HepG2 (cell line): ENCODE measurements around the gene GATM. TPM values are rescaled to one million over a fixed set of nuclear protein-coding genes. Genes with fewer than 3 reads are reported as not detected.

Experiments used
- ATAC-seq: fragments of 200-7000 bp; cut with Tn5 transposase; 3 replicates; pipeline ENCODE4 v1.9.1; 2020; ENCODE audit warnings: mild to moderate bottlenecking, moderate library complexity
- BruUV-seq: library from RNA; stranded (reverse); fragments of 400-500 nt; replicated peaks from 2 replicates; lab custom pipeline; 2021; lab: Mats Ljungman, UMichigan
- CTCF ChIA-PET: fragments of 300-600 bp; formaldehyde crosslinking; extraction: SDS; loops from one replicate; lab custom pipeline; 2021; ENCODE audit warnings: low total read pairs, inconsistent platforms, low intra/inter-chr PET ratio; lab: Yijun Ruan, JAX
- POLR2A ChIA-PET: fragments of 350-600 bp; sonication (Branson Sonifier 250); formaldehyde crosslinking; loops from one replicate; lab custom pipeline; 2020; ENCODE audit warnings: antibody characterized with exemption, inconsistent platforms; lab: Yijun Ruan, JAX
- DNase-seq: peaks from one replicate; pipeline ENCODE4 v3.0.0-alpha.2; 2015; ENCODE audit warnings: low spot score
- FAIRE-seq: peaks from 3 replicates; lab custom pipeline; 2011; peaks lifted over from hg19 to GRCh38; lab: Jason Lieb, UNC
- H2AFZ ChIP-seq: one replicate; pipeline ENCODE4 v1.6.1; 2011; ENCODE audit warnings: low read length, inconsistent platforms
- H3K27ac ChIP-seq: fragments of 300-600 bp; 3 replicates; pipeline ENCODE4 v1.8.0; 2011; ENCODE audit warnings: mixed run types, mild to moderate bottlenecking, mixed read lengths, low read length, inconsistent platforms; ENCODE audit not compliant: insufficient read depth; ENCODE audit errors: extremely low read length
- H3K27me3 ChIP-seq, 2 experiments: fragments of 200-600 bp in 1 of 2; 2 replicates in 1 of 2; 3 replicates in 1 of 2; pipeline versions ENCODE4 v1.6.0 to v1.8.0; 2011; ENCODE audit warnings: low read length in 2 of 2, mild to moderate bottlenecking in 2 of 2, moderate library complexity in 2 of 2, inconsistent platforms in 1 of 2; ENCODE audit not compliant: insufficient read depth in 2 of 2, control insufficient read depth in 1 of 2
- H3K36me3 ChIP-seq, 2 experiments: fragments of 200-600 bp in 1 of 2; replicated peaks in 1 of 2; 2 replicates in 1 of 2; 3 replicates in 1 of 2; pipeline versions ENCODE4 v1.5.1 to v1.8.0; 2011; ENCODE audit warnings: low read length in 2 of 2, inconsistent platforms in 1 of 2; ENCODE audit not compliant: insufficient read depth in 2 of 2, control insufficient read depth in 1 of 2
- H3K4me1 ChIP-seq: 2 replicates; pipeline ENCODE4 v1.5.1; 2012; ENCODE audit warnings: low read length, inconsistent platforms; ENCODE audit not compliant: insufficient read depth
- H3K4me2 ChIP-seq: 2 replicates; pipeline ENCODE4 v1.6.0; 2011; ENCODE audit warnings: low read depth, low read length, inconsistent platforms
- H3K4me3 ChIP-seq, 3 experiments: fragments of 200-600 bp in 1 of 3; sonication (generic), shearing (Covaris generic) in 1 of 3; replicated peaks in 1 of 3; 2 replicates each; pipeline ENCODE4 v1.5.1; 2011 to 2016; ENCODE audit warnings: low read length in 3 of 3, inconsistent platforms in 2 of 3, low read depth in 2 of 3, mild to moderate bottlenecking in 2 of 3, control low read depth in 1 of 3, mixed read lengths in 1 of 3; ENCODE audit not compliant: insufficient read depth in 1 of 3
- H3K79me2 ChIP-seq: one replicate; pipeline ENCODE4 v1.6.1; 2011; ENCODE audit warnings: low read length, inconsistent platforms; ENCODE audit not compliant: insufficient read depth
- H3K9ac ChIP-seq: 2 replicates; pipeline ENCODE4 v1.6.0; 2011; ENCODE audit warnings: mild to moderate bottlenecking, low read depth, low read length, inconsistent platforms; ENCODE audit not compliant: insufficient read depth
- H3K9me3 ChIP-seq: 2 replicates; pipeline ENCODE4 v1.5.1; 2012; ENCODE audit warnings: mild to moderate bottlenecking, low read length
- H4K20me1 ChIP-seq: 2 replicates; pipeline ENCODE4 v1.6.0; 2011; ENCODE audit warnings: inconsistent platforms, mild to moderate bottlenecking, low read length, moderate library complexity; ENCODE audit not compliant: insufficient read depth
- CENPX ChIP-seq: sonication (generic); formaldehyde crosslinking; IDR thresholded peaks from 2 replicates; pipeline ENCODE4 v1.9.0; 2021; ENCODE audit warnings: mild to moderate bottlenecking, missing genetic modification reagents, moderate library complexity
- GFI1 ChIP-seq: sonication (generic); formaldehyde crosslinking; IDR thresholded peaks from 2 replicates; pipeline ENCODE4 v1.5.0; 2020; ENCODE audit warnings: missing genetic modification reagents, mild to moderate bottlenecking, borderline replicate concordance
- PATZ1 ChIP-seq: sonication (generic); formaldehyde crosslinking; IDR thresholded peaks from 2 replicates; pipeline ENCODE4 v1.4.0; 2020; ENCODE audit warnings: missing genetic modification reagents
- RXRB ChIP-seq: IDR thresholded peaks from 2 replicates; pipeline ENCODE4 v1.6.1; 2016; ENCODE audit warnings: borderline replicate concordance, missing genetic modification reagents, missing compliant biosample characterization
- THYN1 ChIP-seq: sonication (generic); formaldehyde crosslinking; IDR thresholded peaks from 2 replicates; pipeline ENCODE4 v1.8.1; 2023; ENCODE audit warnings: low read depth, mild to moderate bottlenecking, moderate library complexity, missing genetic modification reagents, borderline replicate concordance
- WGBS: methylation state at CpG from one replicate; pipeline ENCODE4 v1.1.6; 2017; ENCODE audit warnings: low lambda C conversion rate; 5-methylcytosine and 5-hydroxymethylcytosine counted together
- in situ Hi-C: cut with HindIII; loops from 2 replicates; pipeline ENCODE4 v1.10.0; 2017; ENCODE audit warnings: low pct_unique_long_range_greater_than_20kb; ENCODE audit not compliant: extremely low pct_ligation_motif_present
- intact Hi-C: fragments of 100-400 bp; cut with micrococcal nuclease; formaldehyde crosslinking; loops from one replicate; pipeline ENCODE4 v1.10.0; 2022; ENCODE audit not compliant: unreplicated experiment
- polyA plus RNA-seq, 8 experiments: library from polyadenylated mRNA; depleted of rRNA in 3 of 8; stranded (reverse) in 7 of 8; unstranded in 1 of 8; fragments of >200 nt; fragmentation: Illumina TruSeq in 4 of 8; extraction: Trizol in 4 of 8; gene quantifications; 2 replicates each; pipeline versions ENCODE4 v1.2.1 to v1.2.3, GENCODE V29; 2011 to 2016; ENCODE audit warnings: low read depth in 4 of 8, missing spikeins in 1 of 8, mixed read lengths in 1 of 8; ENCODE audit not compliant: insufficient read depth in 1 of 8
- total RNA-seq, 5 experiments: library from RNA; depleted of rRNA; stranded (reverse); fragments of >200 nt; fragmentation: Illumina TruSeq; extraction: Trizol; gene quantifications; 2 replicates each; pipeline ENCODE4 v1.2.3, GENCODE V29; 2016; ENCODE audit warnings: low read depth in 1 of 5

GATM gene
- total and polyA plus RNA-seq, 2 of the 13 experiments (the other 11 are each of a cell fraction or from before 2014, with no cell fraction given), result 2.1 to 16.8 TPM

- POLR2A ChIA-PET, result no interaction called here
- no TSS peak for BruUV-seq
- WGBS, result 84% methylated on average over 7 of the region's 7 CpGs
- DNase-seq (no peak), FAIRE-seq (peak; percentile 34), ATAC-seq (peak; percentile 53)
- H3K79me2 ChIP-seq, result no peaks in the 10 kb centered on the region
- no peak overlapping the region for H2AFZ ChIP-seq
- intact Hi-C loops, result no loop called here
- no peaks in the 10 kb centered on the region for H3K36me3 ChIP-seq
- CTCF ChIA-PET, result no interaction called here
- H4K20me1 ChIP-seq, result no peaks in the 10 kb centered on the region
- H3K4me2 ChIP-seq, result no peak overlapping the region
- H3K9me3 ChIP-seq, result no peaks in the 10 kb centered on the region
- H3K4me1 ChIP-seq, result peaks cover 29% of the 10 kb centered on the region
- H3K27me3 ChIP-seq, result no peaks in the 10 kb centered on the region; a peak in 1 of 5 replicates
- H3K27ac ChIP-seq, result no peak overlapping the region
- no peak overlapping the region for H3K4me3 ChIP-seq
- in situ Hi-C loops, result no loop called here
- no peak overlapping the region for H3K9ac ChIP-seq
- no peak for TF ChIP-seq THYN1 (CRISPR knock-in tag)
- no peak for TF ChIP-seq CENPX (CRISPR knock-in tag)
- no peak for TF ChIP-seq PATZ1 (CRISPR knock-in tag)
- TF ChIP-seq GFI1 (CRISPR knock-in tag), result 0 out of 2 replicates have a peak, but pooled peaks have one; percentile 40
- no peak for TF ChIP-seq RXRB (CRISPR knock-in tag)
Observed at GRCh38 chr15:45372041-45372995, 6.0 kb downstream of the GATM start.
